Uterus (tissue), 4 donors: Measurements from ENCODE around the gene CD247. TPM values are rescaled to one million over a fixed set of nuclear protein-coding genes. Genes with fewer than 3 reads are reported as not detected.

Experiments used
- DNase-seq, 2 donors: peaks; one replicate each; pipeline ENCODE4 v3.0.0-alpha.2; 2019 to 2020
- H3K27ac ChIP-seq, 2 donors: fragments of 200-600 bp; sonication (generic); 1 replicate in 1 of 2; 2 replicates in 1 of 2; pipeline ENCODE4 v1.5.1; 2016 to 2018
- H3K27me3 ChIP-seq, 2 donors: fragments of 200-600 bp; sonication (generic); one replicate each; pipeline ENCODE4 v1.5.1; 2018 to 2019; ENCODE audit warnings: control low read depth in 1 of 2
- H3K36me3 ChIP-seq, 2 donors: fragments of 200-600 bp; sonication (generic); one replicate each; pipeline ENCODE4 v1.5.1; 2019; ENCODE audit warnings: control low read depth in 1 of 2
- H3K4me1 ChIP-seq, 2 donors: fragments of 200-600 bp; sonication (generic); one replicate each; pipeline ENCODE4 v1.5.1; 2018 to 2019; ENCODE audit warnings: control low read depth in 1 of 2
- H3K4me3 ChIP-seq, 2 donors: fragments of 200-600 bp; sonication (generic); 1 replicate in 1 of 2; 2 replicates in 1 of 2; pipeline ENCODE4 v1.5.1; 2018 to 2019; ENCODE audit warnings: mild to moderate bottlenecking in 1 of 2
- H3K9me3 ChIP-seq, 2 donors: fragments of 200-600 bp; sonication (generic); one replicate each; pipeline ENCODE4 v1.5.1; 2019; ENCODE audit warnings: control low read depth in 1 of 2
- POLR2A ChIP-seq, 2 donors: fragments of 450-650 bp; IDR thresholded peaks; one replicate each; pipeline ENCODE4 v1.6.1; 2016; ENCODE audit warnings: antibody characterized with exemption in 2 of 2, mild to moderate bottlenecking in 1 of 2, moderate library complexity in 1 of 2
- intact Hi-C: fragments of 100-400 bp; cut with DNase I; formaldehyde crosslinking; loops from one replicate; pipeline ENCODE4 v1.15.1; 2023; ENCODE audit warnings: low total_unique reads
- total RNA-seq, 4 donors: library from RNA; depleted of rRNA in 3 of 4; stranded (reverse); fragments of >200 nt in 3 of 4; gene quantifications; one replicate each; pipeline versions ENCODE4 v1.1.0 to v1.2.4, GENCODE V29; 2014 to 2023
- TF ChIP-seq, protein P1 (sequence below), 4 experiments: fragments of 200-600 bp in 2 of 4; fragments of 450-650 bp in 2 of 4; sonication (generic) in 2 of 4; IDR thresholded peaks; one replicate each; pipeline ENCODE4 v1.5.1; 2016 to 2019; ENCODE audit warnings: antibody characterized with exemption in 4 of 4, mild to moderate bottlenecking in 2 of 4, moderate library complexity in 1 of 4
- donor health status: DM: yes; HTN: yes; CAD: no.

CD247 gene
- total RNA-seq, 4 donors from 2014 or later = 1.6 to 3.3 TPM; not detected in 2

DNA sequence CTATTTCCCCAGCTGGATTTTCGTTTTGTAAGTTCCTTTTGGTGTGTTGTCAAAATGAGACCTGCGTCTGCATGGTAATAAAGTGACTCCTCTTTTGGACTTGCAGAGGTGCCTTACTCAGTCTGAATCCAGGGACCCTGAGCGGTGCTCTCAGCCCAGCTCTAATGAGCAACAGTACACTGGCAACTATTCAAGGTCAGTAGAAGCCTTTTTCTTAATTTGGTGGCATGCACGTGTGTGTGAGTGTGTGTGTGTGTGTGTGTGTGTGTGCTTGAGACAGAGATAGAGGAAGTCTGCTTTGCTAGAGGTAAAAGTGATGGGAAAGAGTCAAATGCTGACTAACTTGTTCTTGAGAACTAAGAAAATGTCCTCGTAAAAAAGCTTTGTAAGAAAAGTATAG lies 105.4 kb downstream of the CD247 start:
- no peak overlapping the region for H3K4me3 ChIP-seq
- H3K27ac ChIP-seq = no peak overlapping the region
- H3K9me3 ChIP-seq = no peaks in the 10 kb centered on the region
- no peaks in the 10 kb centered on the region for H3K36me3 ChIP-seq
- intact Hi-C loops = no loop called here
- DNase-seq = no peak
- TF ChIP-seq POLR2A (IDR thresholded peaks at IDR 0.05) = no peak
- TF ChIP-seq, protein P1, sequence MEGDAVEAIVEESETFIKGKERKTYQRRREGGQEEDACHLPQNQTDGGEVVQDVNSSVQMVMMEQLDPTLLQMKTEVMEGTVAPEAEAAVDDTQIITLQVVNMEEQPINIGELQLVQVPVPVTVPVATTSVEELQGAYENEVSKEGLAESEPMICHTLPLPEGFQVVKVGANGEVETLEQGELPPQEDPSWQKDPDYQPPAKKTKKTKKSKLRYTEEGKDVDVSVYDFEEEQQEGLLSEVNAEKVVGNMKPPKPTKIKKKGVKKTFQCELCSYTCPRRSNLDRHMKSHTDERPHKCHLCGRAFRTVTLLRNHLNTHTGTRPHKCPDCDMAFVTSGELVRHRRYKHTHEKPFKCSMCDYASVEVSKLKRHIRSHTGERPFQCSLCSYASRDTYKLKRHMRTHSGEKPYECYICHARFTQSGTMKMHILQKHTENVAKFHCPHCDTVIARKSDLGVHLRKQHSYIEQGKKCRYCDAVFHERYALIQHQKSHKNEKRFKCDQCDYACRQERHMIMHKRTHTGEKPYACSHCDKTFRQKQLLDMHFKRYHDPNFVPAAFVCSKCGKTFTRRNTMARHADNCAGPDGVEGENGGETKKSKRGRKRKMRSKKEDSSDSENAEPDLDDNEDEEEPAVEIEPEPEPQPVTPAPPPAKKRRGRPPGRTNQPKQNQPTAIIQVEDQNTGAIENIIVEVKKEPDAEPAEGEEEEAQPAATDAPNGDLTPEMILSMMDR (IDR thresholded peaks at IDR 0.05) = no peak
- H3K27me3 ChIP-seq = no peaks in the 10 kb centered on the region
- no peaks in the 10 kb centered on the region for H3K4me1 ChIP-seq

DNA sequence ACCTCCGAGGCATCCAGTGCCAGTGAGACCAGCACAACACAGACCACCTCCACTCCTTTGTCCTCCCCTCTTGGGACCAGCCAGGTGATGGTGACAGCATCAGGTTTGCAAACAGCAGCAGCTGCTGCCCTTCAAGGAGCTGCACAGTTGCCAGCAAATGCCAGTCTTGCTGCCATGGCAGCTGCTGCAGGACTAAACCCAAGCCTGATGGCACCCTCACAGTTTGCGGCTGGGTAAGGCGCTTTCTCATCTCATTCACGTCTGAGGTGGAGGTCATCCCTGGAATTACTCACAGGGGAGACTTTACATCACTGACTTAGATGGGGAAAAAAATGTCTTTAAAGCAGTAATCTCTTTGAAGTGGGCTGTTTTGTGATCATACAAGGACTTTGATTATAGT lies 106.3 kb downstream of the CD247 start:
- DNase-seq = no peak
- Histone ChIP-seq H3K36me3 (no peaks in the 10 kb centered on the region), H3K4me3 (no peak overlapping the region), H3K9me3 (no peaks in the 10 kb centered on the region), H3K27ac (no peak overlapping the region), H3K27me3 (no peaks in the 10 kb centered on the region), H3K4me1 (no peaks in the 10 kb centered on the region)
- TF ChIP-seq, protein P1 (IDR thresholded peaks at IDR 0.05) = no peak
- TF ChIP-seq POLR2A (IDR thresholded peaks at IDR 0.05) = no peak
- intact Hi-C loops = no loop called here

DNA sequence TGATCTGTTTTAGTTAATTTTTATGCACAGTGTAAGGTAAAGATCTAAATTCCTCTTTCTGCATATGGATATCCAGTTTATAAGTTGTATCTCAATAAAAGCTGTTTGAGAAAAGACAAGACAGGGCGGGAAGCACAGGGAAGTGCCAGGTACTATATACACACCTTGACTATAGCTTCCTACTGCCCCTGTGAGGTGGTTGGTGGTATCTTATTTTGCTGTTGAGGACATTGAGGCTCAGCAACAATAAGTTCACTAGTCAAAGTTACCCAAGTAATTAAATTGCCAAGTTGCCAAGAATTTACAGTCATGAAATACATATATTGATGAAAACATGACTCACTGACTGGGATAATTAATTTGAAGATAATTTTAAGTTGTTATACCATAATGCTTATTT lies 109.1 kb downstream of the CD247 start:
- Histone ChIP-seq H3K4me1 (no peaks in the 10 kb centered on the region), H3K4me3 (no peak overlapping the region), H3K9me3 (no peaks in the 10 kb centered on the region), H3K36me3 (no peaks in the 10 kb centered on the region), H3K27me3 (no peaks in the 10 kb centered on the region), H3K27ac (no peak overlapping the region)
- no peak for DNase-seq
- TF ChIP-seq, protein P1 (IDR thresholded peaks at IDR 0.05) = no peak
- intact Hi-C loops = no loop called here

DNA sequence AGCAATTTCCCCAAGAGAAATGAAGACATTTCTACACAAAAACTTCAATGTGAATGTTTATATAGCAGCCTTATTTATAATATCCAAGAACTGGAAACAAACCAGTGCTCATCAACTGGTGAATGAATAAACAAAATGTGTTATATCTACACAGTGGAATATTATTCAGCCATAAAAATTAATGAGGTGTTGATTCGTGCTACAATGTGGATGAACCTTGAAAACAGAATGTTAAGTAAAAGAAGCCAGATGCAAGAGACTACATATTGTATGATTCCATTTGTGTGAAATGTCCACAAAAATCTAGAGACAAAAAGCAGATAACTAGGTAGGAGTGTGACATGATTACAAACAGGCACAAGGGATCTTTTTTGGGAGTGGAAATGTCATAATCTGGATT lies 110.0 kb downstream of the CD247 start:
- H3K27ac ChIP-seq = no peak overlapping the region

DNA sequence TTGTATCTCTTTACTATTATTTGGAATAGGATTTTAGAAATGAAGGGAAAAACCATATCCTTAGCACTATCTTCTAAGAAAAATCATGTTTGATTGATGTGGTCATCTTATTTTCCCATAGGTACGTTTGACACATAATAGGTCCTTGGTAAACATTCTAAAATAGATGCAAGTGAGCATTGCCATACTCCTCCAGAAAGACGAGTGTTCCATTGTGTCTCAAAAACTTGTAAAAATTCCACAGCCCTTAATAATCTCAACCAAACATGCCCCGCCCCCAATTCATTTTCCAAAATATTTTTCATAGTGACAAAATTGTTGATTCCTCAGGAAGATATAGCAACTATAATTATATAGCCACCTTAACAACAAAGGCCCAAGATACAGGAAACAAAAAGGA lies 113.4 kb downstream of the CD247 start:
- Histone ChIP-seq H3K9me3 (no peaks in the 10 kb centered on the region), H3K36me3 (no peaks in the 10 kb centered on the region), H3K4me3 (no peak overlapping the region), H3K27me3 (no peaks in the 10 kb centered on the region), H3K27ac (no peak overlapping the region), H3K4me1 (no peaks in the 10 kb centered on the region)
- TF ChIP-seq POLR2A (IDR thresholded peaks at IDR 0.05) = no peak
- TF ChIP-seq, protein P1 (IDR thresholded peaks at IDR 0.05) = no peak
- intact Hi-C loops = no loop called here
- DNase-seq = no peak

More for the DNA sequence above, 110.0 kb downstream of the CD247 start:
- TF ChIP-seq, protein P1 (IDR thresholded peaks at IDR 0.05) = no peak
- no peak for TF ChIP-seq POLR2A (IDR thresholded peaks at IDR 0.05)
- no peak for DNase-seq
- intact Hi-C loops = no loop called here
- Histone ChIP-seq H3K4me1 (no peaks in the 10 kb centered on the region), H3K27me3 (no peaks in the 10 kb centered on the region), H3K36me3 (no peaks in the 10 kb centered on the region), H3K9me3 (no peaks in the 10 kb centered on the region), H3K4me3 (no peak overlapping the region)
